ENCODE results near the gene PARP4. TPM values are rescaled to one million over a fixed set of nuclear protein-coding genes. Genes with fewer than 3 reads are reported as not detected.

PARP4 gene
- total and polyA plus RNA-seq, 2 donors (not counting 1 experiment from before 2014, with no cell fraction given): 22.2 to 88.8 TPM

GRCh38 chr13:24539500-24540165, 27.1 kb upstream of the PARP4 start:
- Mint-ChIP-seq H3K4me3 (no peak overlapping the region), H3K27ac (no peak overlapping the region), H3K27me3 (peaks cover 42% of the 10 kb centered on the region), H3K9me3 (ENCODE audit: insufficient read depth) (no peaks in the 10 kb centered on the region), H3K4me1 (peaks cover 9% of the 10 kb centered on the region)
- Histone ChIP-seq H3K27me3 (replicated peaks in 1 of 4; ENCODE audit: control extremely low read depth in 1 of 4, control insufficient read depth in 3 of 4, insufficient read depth in 4 of 4, low read length in 3 of 4) (peaks cover 0 to 31% (median 17%) of the 10 kb centered on the region in 4 experiments), H3K4me3 (ENCODE audit: control extremely low read depth in 1 of 5, extremely low read depth in 1 of 5, insufficient read depth in 1 of 5, low read depth in 2 of 5, low read length in 4 of 5) (no peak overlapping the region), H3K4me1 (ENCODE audit: control insufficient read depth in 2 of 2, insufficient read depth in 2 of 2, low read length in 2 of 2) (peaks cover 7 to 10% of the 10 kb centered on the region in 2 donors), H4K20me1 (ENCODE audit: control insufficient read depth, insufficient read depth, low read length, poor library complexity, severe bottlenecking) (no peaks in the 10 kb centered on the region), H3K27ac (ENCODE audit: low read length in 2 of 2) (no peak overlapping the region), H3K36me3 (replicated peaks in 1 of 2; ENCODE audit: control extremely low read depth in 1 of 2, control insufficient read depth in 1 of 2, extremely low read depth in 1 of 2, insufficient read depth in 2 of 2, low read length in 1 of 2) (no peaks in the 10 kb centered on the region), H3K9ac (ENCODE audit: low read length) (no peak overlapping the region), H2AFZ (ENCODE audit: insufficient read depth, low read depth, low read length, poor library complexity, severe bottlenecking) (no peak overlapping the region), H3K9me3 (ENCODE audit: control extremely low read depth in 1 of 3, control insufficient read depth in 2 of 3, insufficient read depth in 1 of 3, low read length in 2 of 3) (peaks cover 0 to 16% (median 3%) of the 10 kb centered on the region in 3 donors), H3K79me2 (ENCODE audit: control insufficient read depth, insufficient read depth, low read length) (no peaks in the 10 kb centered on the region), H3K4me2 (replicated peaks; ENCODE audit: low read depth, low read length, poor library complexity, severe bottlenecking) (no peak overlapping the region)
- intact Hi-C loops (cut with micrococcal nuclease): no loop called here
- no peak for ATAC-seq (ENCODE audit: low read depth)
- POLR2A ChIA-PET: no interaction called here
- CTCF ChIA-PET: interaction anchor here (0.9 kb wide), 1 partner anchor 8 kb away, joined by 3 read pairs; no protein-coding TSS in a partner anchor
- no peak for DNase-seq
- WGBS (ENCODE audit: insufficient coverage): 89% methylated on average over 11 of the region's 11 CpGs
- TF ChIP-seq CTCF (IDR thresholded peaks at IDR 0.05) (no peak), EZH2 (IDR thresholded peaks at IDR 0.05; ENCODE audit: borderline replicate concordance, insufficient read depth, low read depth, low read length, poor library complexity, severe bottlenecking) (no peak)

DNA sequence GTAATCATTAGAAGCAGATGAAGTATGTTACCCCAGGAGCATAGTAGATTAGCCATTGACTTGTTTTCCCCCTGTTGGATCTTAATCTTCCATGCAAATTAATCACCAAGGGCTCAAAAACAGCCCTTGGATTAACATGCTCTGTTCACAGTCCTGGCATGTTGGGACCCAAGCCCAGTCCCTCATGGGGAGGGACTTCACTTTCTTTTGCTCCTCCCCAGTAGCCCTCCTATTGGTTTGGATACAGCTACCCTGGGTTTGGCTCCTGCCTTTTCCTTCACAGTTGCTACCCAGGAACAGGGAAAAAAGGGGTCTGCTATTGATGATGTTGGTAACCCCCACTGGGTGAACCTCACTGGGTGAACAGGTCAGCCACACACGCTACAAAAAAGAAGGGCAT, 16.9 kb upstream of the PARP4 start:
- ATAC-seq (ENCODE audit: low read depth): no peak
- no CpG with 5 or more reads among the region's 1 CpG for WGBS (ENCODE audit: insufficient coverage)
- no peaks in the 10 kb centered on the region for H3K4me1 Mint-ChIP-seq
- H3K4me3 Mint-ChIP-seq: no peak overlapping the region
- TF ChIP-seq CTCF (IDR thresholded peaks at IDR 0.05) (no peak), EZH2 (IDR thresholded peaks at IDR 0.05; ENCODE audit: borderline replicate concordance, insufficient read depth, low read depth, low read length, poor library complexity, severe bottlenecking) (no peak)
- no peak overlapping the region for H3K27ac Mint-ChIP-seq
- H3K9me3 Mint-ChIP-seq (ENCODE audit: insufficient read depth): peaks cover 3% of the 10 kb centered on the region
- H3K9me3 ChIP-seq (ENCODE audit: control extremely low read depth in 1 of 3, control insufficient read depth in 2 of 3, insufficient read depth in 1 of 3, low read length in 2 of 3): no peaks in the 10 kb centered on the region
- peaks cover 47% of the 10 kb centered on the region for H3K27me3 Mint-ChIP-seq
- H3K27me3 ChIP-seq (replicated peaks in 1 of 4; ENCODE audit: control extremely low read depth in 1 of 4, control insufficient read depth in 3 of 4, insufficient read depth in 4 of 4, low read length in 3 of 4): peaks cover 0 to 16% (median 9%) of the 10 kb centered on the region in 4 experiments
- H3K79me2 ChIP-seq (ENCODE audit: control insufficient read depth, insufficient read depth, low read length): no peaks in the 10 kb centered on the region
- CTCF ChIA-PET: interaction anchor here (0.9 kb wide), 1 partner anchor 358 kb away, joined by 4 read pairs; no protein-coding TSS in a partner anchor
- H3K4me3 ChIP-seq (ENCODE audit: control extremely low read depth in 1 of 5, extremely low read depth in 1 of 5, insufficient read depth in 1 of 5, low read depth in 2 of 5, low read length in 4 of 5): no peak overlapping the region
- no peaks in the 10 kb centered on the region for H4K20me1 ChIP-seq (ENCODE audit: control insufficient read depth, insufficient read depth, low read length, poor library complexity, severe bottlenecking)
- H3K4me2 ChIP-seq (replicated peaks; ENCODE audit: low read depth, low read length, poor library complexity, severe bottlenecking): no peak overlapping the region
- POLR2A ChIA-PET: interaction anchor here (0.6 kb wide), 1 partner anchor 20 kb away, joined by 3 read pairs; no protein-coding TSS in a partner anchor
- no peak overlapping the region for H3K9ac ChIP-seq (ENCODE audit: low read length)
- H2AFZ ChIP-seq (ENCODE audit: insufficient read depth, low read depth, low read length, poor library complexity, severe bottlenecking): no peak overlapping the region
- no peaks in the 10 kb centered on the region for H3K4me1 ChIP-seq (ENCODE audit: control insufficient read depth in 2 of 2, insufficient read depth in 2 of 2, low read length in 2 of 2)
- no peak for DNase-seq
- no peak overlapping the region for H3K27ac ChIP-seq (ENCODE audit: low read length in 2 of 2)
- no peaks in the 10 kb centered on the region for H3K36me3 ChIP-seq (replicated peaks in 1 of 2; ENCODE audit: control extremely low read depth in 1 of 2, control insufficient read depth in 1 of 2, extremely low read depth in 1 of 2, insufficient read depth in 2 of 2, low read length in 1 of 2)
- intact Hi-C loops (cut with micrococcal nuclease): no loop called here
